H1 (cell line): ENCODE measurements around the gene VAPB. TPM values are rescaled to one million over a fixed set of nuclear protein-coding genes. Genes with fewer than 3 reads are reported as not detected.
A peak's percentile ranks its signal among the peaks of the same experiment; 100 is the strongest.

ENCODE experiments used
- CTCF ChIA-PET: fragments of 300-600 bp; sonication (Branson Sonifier 250); formaldehyde crosslinking; loops from one replicate; lab custom pipeline; 2021; ENCODE audit not compliant: partially characterized antibody; lab: Charles Lee
- POLR2A ChIA-PET: fragments of 300-600 bp; sonication (Branson Sonifier 250); formaldehyde crosslinking; loops from one replicate; lab custom pipeline; 2021; ENCODE audit warnings: inconsistent platforms; ENCODE audit not compliant: partially characterized antibody; lab: Charles Lee
- DNase-seq, 2 experiments: peaks; one replicate each; pipeline versions ENCODE4 v3.0.0 to v3.0.0-alpha.2; 2010 to 2022; ENCODE audit warnings: low spot score in 2 of 2, low read depth in 1 of 2, mixed read lengths in 1 of 2
- FAIRE-seq: peaks from 2 replicates; lab custom pipeline; 2011; peaks lifted over from hg19 to GRCh38; lab: Jason Lieb, UNC
- H2AFZ ChIP-seq: 2 replicates; pipeline ENCODE4 v1.8.1; 2012; ENCODE audit warnings: low read length, inconsistent platforms
- H2AK5ac ChIP-seq: 2 replicates; pipeline ENCODE4 v1.6.1; 2013; ENCODE audit warnings: low read depth, low read length
- H2BK120ac ChIP-seq: replicated peaks from 2 replicates; pipeline ENCODE3; 2013; ENCODE audit warnings: low read depth, low read length, inconsistent platforms
- H2BK12ac ChIP-seq: 2 replicates; pipeline ENCODE4 v1.6.1; 2013; ENCODE audit warnings: low read depth, low read length
- H2BK15ac ChIP-seq: 2 replicates; pipeline ENCODE4 v1.6.1; 2013; ENCODE audit warnings: low read length
- H2BK20ac ChIP-seq: 2 replicates; pipeline ENCODE4 v1.6.1; 2013; ENCODE audit warnings: low read length
- H2BK5ac ChIP-seq: 2 replicates; pipeline ENCODE4 v1.6.1; 2013; ENCODE audit warnings: low read depth, low read length
- H3K14ac ChIP-seq: 2 replicates; pipeline ENCODE4 v1.6.1; 2013; ENCODE audit warnings: inconsistent platforms; ENCODE audit not compliant: insufficient read length
- H3K18ac ChIP-seq: 2 replicates; pipeline ENCODE4 v1.6.1; 2013; ENCODE audit warnings: low read length; ENCODE audit errors: extremely low read depth
- H3K23ac ChIP-seq: 2 replicates; pipeline ENCODE4 v1.6.1; 2013; ENCODE audit warnings: inconsistent platforms; ENCODE audit not compliant: insufficient read length
- H3K23me2 ChIP-seq: 2 replicates; pipeline ENCODE4 v1.6.1; 2013; ENCODE audit warnings: low read depth, low read length
- H3K27ac ChIP-seq: 2 replicates; pipeline ENCODE4 v1.6.1; 2011; ENCODE audit warnings: low read depth, low read length, inconsistent platforms
- H3K27me3 ChIP-seq, 4 experiments: replicated peaks in 1 of 4; 1 replicate in 1 of 4; 2 replicates in 3 of 4; pipeline versions ENCODE4 v1.6.1 to v1.8.1; 2011 to 2013; ENCODE audit warnings: low read length in 3 of 4, mild to moderate bottlenecking in 3 of 4, inconsistent platforms in 2 of 4, mixed read lengths in 2 of 4, moderate library complexity in 1 of 4; ENCODE audit not compliant: control insufficient read depth in 3 of 4, insufficient read depth in 3 of 4; ENCODE audit errors: extremely low read depth in 1 of 4
- H3K36me3 ChIP-seq, 4 experiments: 2 replicates each; pipeline versions ENCODE4 v1.6.1 to v1.8.1; 2011 to 2013; ENCODE audit warnings: mild to moderate bottlenecking in 4 of 4, low read length in 3 of 4, moderate library complexity in 2 of 4, control low read depth in 1 of 4, inconsistent platforms in 1 of 4; ENCODE audit not compliant: insufficient read depth in 4 of 4, control insufficient read depth in 2 of 4
- H3K4ac ChIP-seq: replicated peaks from 2 replicates; pipeline ENCODE3; 2013; ENCODE audit warnings: low read length, low read depth, mixed read lengths, inconsistent platforms; ENCODE audit not compliant: insufficient read length
- H3K4me1 ChIP-seq, 4 experiments: replicated peaks in 1 of 4; 1 replicate in 1 of 4; 2 replicates in 3 of 4; pipeline versions ENCODE4 v1.6.1 to v1.8.1; 2011 to 2013; ENCODE audit warnings: low read length in 3 of 4, inconsistent platforms in 2 of 4, mixed read lengths in 1 of 4; ENCODE audit not compliant: insufficient read depth in 4 of 4, control insufficient read depth in 3 of 4
- H3K4me2 ChIP-seq, 2 experiments: 2 replicates each; pipeline versions ENCODE4 v1.6.1 to v1.8.1; 2011 to 2013; ENCODE audit warnings: low read depth in 2 of 2, low read length in 2 of 2, control low read depth in 1 of 2, inconsistent platforms in 1 of 2, mild to moderate bottlenecking in 1 of 2; ENCODE audit not compliant: insufficient read depth in 1 of 2
- H3K4me3 ChIP-seq, 4 experiments: fragments of 200-600, 300-600 bp in 1 of 4; sonication (generic), shearing (Covaris generic), sonication (Bioruptor Twin) in 1 of 4; 2 replicates each; pipeline versions ENCODE4 v1.5.1 to v1.8.1; 2011 to 2016; ENCODE audit warnings: low read length in 4 of 4, low read depth in 3 of 4, control low read depth in 2 of 4, inconsistent platforms in 2 of 4, mild to moderate bottlenecking in 2 of 4, mixed read lengths in 1 of 4, moderate library complexity in 1 of 4; ENCODE audit not compliant: insufficient read depth in 2 of 4; ENCODE audit errors: extremely low read depth in 1 of 4
- H3K56ac ChIP-seq: replicated peaks from 2 replicates; pipeline ENCODE3; 2013; ENCODE audit warnings: low read depth, mild to moderate bottlenecking, mixed read lengths, low read length, inconsistent platforms; ENCODE audit not compliant: insufficient read length
- H3K79me1 ChIP-seq: 2 replicates; pipeline ENCODE4 v1.6.1; 2013; ENCODE audit warnings: low read depth, low read length, control low read depth
- H3K79me2 ChIP-seq, 2 experiments: 2 replicates each; pipeline versions ENCODE4 v1.6.1 to v1.8.1; 2012 to 2013; ENCODE audit warnings: low read length in 2 of 2, mild to moderate bottlenecking in 2 of 2, inconsistent platforms in 1 of 2; ENCODE audit not compliant: insufficient read depth in 2 of 2, control insufficient read depth in 1 of 2
- H3K9ac ChIP-seq, 4 experiments: replicated peaks in 1 of 4; 1 replicate in 1 of 4; 2 replicates in 3 of 4; pipeline versions ENCODE4 v1.6.1 to v1.8.1; 2011 to 2013; ENCODE audit warnings: low read depth in 3 of 4, low read length in 3 of 4, control low read depth in 2 of 4, mild to moderate bottlenecking in 2 of 4, moderate library complexity in 2 of 4, inconsistent platforms in 1 of 4; ENCODE audit errors: extremely low read depth in 1 of 4
- H3K9me3 ChIP-seq, 2 experiments: 2 replicates each; pipeline versions ENCODE4 v1.6.1 to v1.8.1; 2012 to 2013; ENCODE audit warnings: mild to moderate bottlenecking in 2 of 2, moderate library complexity in 2 of 2, control low read depth in 1 of 2, inconsistent platforms in 1 of 2, low read depth in 1 of 2, low read length in 1 of 2, mixed read lengths in 1 of 2; ENCODE audit not compliant: insufficient read depth in 2 of 2
- H4K20me1 ChIP-seq, 2 experiments: replicated peaks in 1 of 2; 2 replicates each; pipeline versions ENCODE3 to v1.8.1; 2011 to 2013; ENCODE audit warnings: inconsistent platforms in 2 of 2, low read length in 2 of 2, mild to moderate bottlenecking in 1 of 2; ENCODE audit not compliant: insufficient read depth in 2 of 2, control insufficient read depth in 1 of 2
- H4K5ac ChIP-seq: 2 replicates; pipeline ENCODE4 v1.6.1; 2013; ENCODE audit warnings: low read length, low read depth, mixed read lengths, inconsistent platforms; ENCODE audit not compliant: insufficient read length
- H4K8ac ChIP-seq: 2 replicates; pipeline ENCODE4 v1.8.0; 2013; ENCODE audit warnings: mild to moderate bottlenecking, moderate library complexity, low read length, inconsistent platforms; ENCODE audit not compliant: insufficient read depth; ENCODE audit errors: extremely low read depth
- H4K91ac ChIP-seq: replicated peaks from 2 replicates; pipeline ENCODE3; 2013; ENCODE audit warnings: low read length, mixed read lengths, inconsistent platforms; ENCODE audit not compliant: insufficient read length
- GABPA ChIP-seq: IDR thresholded peaks from 2 replicates; pipeline ENCODE4 v1.6.1; 2011; ENCODE audit warnings: mild to moderate bottlenecking, low read length, moderate library complexity, borderline replicate concordance; ENCODE audit not compliant: insufficient read depth
- JUN ChIP-seq: IDR thresholded peaks from 2 replicates; pipeline ENCODE4 v1.6.1; 2011; ENCODE audit warnings: low read depth, mild to moderate bottlenecking, improper control_type of control experiment, low read length
- NRF1 ChIP-seq: IDR thresholded peaks from 2 replicates; pipeline ENCODE4 v1.6.1; 2011; ENCODE audit warnings: mild to moderate bottlenecking, low read depth, low read length, improper control_type of control experiment
- POLR2A ChIP-seq, 2 experiments: IDR thresholded peaks; 1 replicate in 1 of 2; 2 replicates in 1 of 2; pipeline ENCODE4 v1.6.1; 2011; ENCODE audit warnings: low read depth in 2 of 2, low read length in 2 of 2, mild to moderate bottlenecking in 2 of 2; ENCODE audit errors: control extremely low read depth in 1 of 2
- RXRA ChIP-seq: IDR thresholded peaks from 2 replicates; pipeline ENCODE4 v1.6.1; 2011; ENCODE audit warnings: low read depth, mild to moderate bottlenecking, low read length, moderate library complexity; ENCODE audit not compliant: insufficient read depth
- TBP ChIP-seq: IDR thresholded peaks from 2 replicates; pipeline ENCODE4 v1.6.1; 2011; ENCODE audit warnings: low read depth, low read length, improper control_type of control experiment
- TCF12 ChIP-seq: IDR thresholded peaks from 2 replicates; pipeline ENCODE4 v1.6.1; 2011; ENCODE audit warnings: low read depth, mild to moderate bottlenecking, low read length
- YY1 ChIP-seq: IDR thresholded peaks from 2 replicates; pipeline ENCODE4 v1.6.1; 2011; ENCODE audit warnings: low read depth, mild to moderate bottlenecking, low read length
- WGBS, 2 experiments: shearing (Covaris generic) in 1 of 2; methylation state at CpG; one replicate each; pipeline versions ENCODE4 v1.1.6 to v1.1.7; 2013 to 2015; ENCODE audit warnings: low lambda C conversion rate in 2 of 2, mixed read lengths in 2 of 2, inconsistent platforms in 1 of 2, low coverage in 1 of 2, missing lambda C conversion rate in 1 of 2; ENCODE audit not compliant: insufficient replicate concordance in 2 of 2, insufficient coverage in 1 of 2, insufficient read length in 1 of 2; ENCODE audit errors: extremely low coverage in 1 of 2, missing lambda C conversion rate in 1 of 2; 5-methylcytosine and 5-hydroxymethylcytosine counted together
- polyA plus RNA-seq, 7 experiments: library from polyadenylated mRNA; depleted of rRNA in 3 of 7; stranded (reverse) in 5 of 7; unstranded in 2 of 7; fragments of >200 nt in 5 of 7; fragments of 200-250 nt in 2 of 7; gene quantifications; 1 replicate in 5 of 7; 2 replicates in 1 of 7; 4 replicates in 1 of 7; pipeline versions ENCODE4 v1.2.1 to v1.2.3, GENCODE V29; 2011 to 2013; ENCODE audit warnings: missing spikeins in 2 of 7, mixed read lengths in 2 of 7
- total RNA-seq: library from RNA; stranded (reverse); fragmentation: NEBNext Ultra II Directional; extraction: Animal tissue kit (Norgen Biotek cat#: 25700); gene quantifications from 2 replicates; pipeline ENCODE4 v1.2.1, GENCODE V29; 2021
- TF ChIP-seq, protein P1 (sequence below), 3 experiments: IDR thresholded peaks; 1 replicate in 2 of 3; 2 replicates in 1 of 3; pipeline versions ENCODE4 v1.5.1 to v1.6.1; 2011; ENCODE audit warnings: low read length in 3 of 3, mild to moderate bottlenecking in 3 of 3, inconsistent platforms in 2 of 3, low read depth in 1 of 3, moderate library complexity in 1 of 3; ENCODE audit not compliant: insufficient read depth in 1 of 3; ENCODE audit errors: control extremely low read depth in 1 of 3

Gene VAPB
- total and polyA plus RNA-seq, 2 of the 8 experiments (the other 6 are each of a cell fraction or from before 2014, with no cell fraction given), result 24.4 to 62.8 TPM

DNA sequence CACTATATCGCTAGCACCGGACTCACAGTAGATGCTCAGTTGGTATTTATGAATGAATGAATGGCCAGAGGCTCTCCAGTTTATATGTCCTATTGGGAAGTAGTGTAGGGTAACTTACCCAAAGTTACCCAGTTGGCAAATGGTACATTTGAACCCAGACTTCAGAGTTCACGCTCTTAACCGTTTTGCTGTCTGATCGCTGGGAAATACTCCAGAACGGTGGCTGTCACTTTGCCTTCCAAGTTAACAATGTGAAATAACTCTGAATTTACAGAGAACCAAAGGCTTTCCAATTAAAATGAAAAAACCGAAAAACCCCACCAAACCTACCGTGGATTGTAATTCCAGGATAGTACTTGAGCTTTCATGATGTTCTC lies 1.6 kb downstream of the VAPB start:
- Histone ChIP-seq H3K4ac (no peak overlapping the region), H3K18ac (no peak overlapping the region), H2AK5ac (no peak overlapping the region), H3K36me3 (peaks cover 0 to 4% (median 2%) of the 10 kb centered on the region in 4 experiments; a peak in 2 of 8 replicates), H3K56ac (no peak overlapping the region), H4K91ac (no peak overlapping the region), H4K20me1 (peaks cover 1 to 7% of the 10 kb centered on the region in 2 experiments), H3K23ac (no peak overlapping the region), H3K79me2 (peaks cover 24 to 58% of the 10 kb centered on the region in 2 experiments), H3K9ac (no peak overlapping the region; a peak in 1 of 7 replicates), H2AFZ (no peak overlapping the region)
- no peak for DNase-seq
- CTCF ChIA-PET, result interaction anchor here (0.6 to 0.9 kb wide), 3 partner anchors 35 to 153 kb away, joined by 3 to 6 read pairs (median 4); no protein-coding TSS in a partner anchor
- POLR2A ChIA-PET, result interaction anchor here (0.5 to 2.0 kb wide), 6 partner anchors 13 to 295 kb away, joined by 3 to 12 read pairs (median 4); no protein-coding TSS in a partner anchor
- TF ChIP-seq NRF1 (no peak), RXRA (no peak), POLR2A (IDR thresholded peaks at IDR 0.05; ENCODE audit: control extremely low read depth in 1 of 2, low read depth in 2 of 2, low read length in 2 of 2) (no peak), TBP (no peak), YY1 (no peak), TCF12 (no peak), GABPA (no peak), JUN (no peak)
- TF ChIP-seq, protein P1, sequence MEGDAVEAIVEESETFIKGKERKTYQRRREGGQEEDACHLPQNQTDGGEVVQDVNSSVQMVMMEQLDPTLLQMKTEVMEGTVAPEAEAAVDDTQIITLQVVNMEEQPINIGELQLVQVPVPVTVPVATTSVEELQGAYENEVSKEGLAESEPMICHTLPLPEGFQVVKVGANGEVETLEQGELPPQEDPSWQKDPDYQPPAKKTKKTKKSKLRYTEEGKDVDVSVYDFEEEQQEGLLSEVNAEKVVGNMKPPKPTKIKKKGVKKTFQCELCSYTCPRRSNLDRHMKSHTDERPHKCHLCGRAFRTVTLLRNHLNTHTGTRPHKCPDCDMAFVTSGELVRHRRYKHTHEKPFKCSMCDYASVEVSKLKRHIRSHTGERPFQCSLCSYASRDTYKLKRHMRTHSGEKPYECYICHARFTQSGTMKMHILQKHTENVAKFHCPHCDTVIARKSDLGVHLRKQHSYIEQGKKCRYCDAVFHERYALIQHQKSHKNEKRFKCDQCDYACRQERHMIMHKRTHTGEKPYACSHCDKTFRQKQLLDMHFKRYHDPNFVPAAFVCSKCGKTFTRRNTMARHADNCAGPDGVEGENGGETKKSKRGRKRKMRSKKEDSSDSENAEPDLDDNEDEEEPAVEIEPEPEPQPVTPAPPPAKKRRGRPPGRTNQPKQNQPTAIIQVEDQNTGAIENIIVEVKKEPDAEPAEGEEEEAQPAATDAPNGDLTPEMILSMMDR (IDR thresholded peaks at IDR 0.05; ENCODE audit: control extremely low read depth in 1 of 3, insufficient read depth in 1 of 3, low read depth in 1 of 3, low read length in 3 of 3), result no peak
- TF ChIP-seq, all 59 proteins: peak for 0
- Histone ChIP-seq H2BK5ac (no peak overlapping the region), H3K14ac (no peak overlapping the region), H4K8ac (no peak overlapping the region), H3K4me3 (no peak overlapping the region), H2BK12ac (no peak overlapping the region), H2BK15ac (no peak overlapping the region), H3K79me1 (peaks cover 6% of the 10 kb centered on the region), H3K9me3 (no peaks in the 10 kb centered on the region), H3K27ac (no peak overlapping the region), H2BK120ac (no peak overlapping the region), H3K4me1 (peaks cover 5 to 9% (median 6%) of the 10 kb centered on the region in 4 experiments; a peak in 6 of 7 replicates), H3K27me3 (no peaks in the 10 kb centered on the region), H2BK20ac (no peak overlapping the region), H3K23me2 (peaks cover 4% of the 10 kb centered on the region), H3K4me2 (peak overlapping the region; percentile 75 to 96; a peak in 2 of 4 replicates), H4K5ac (no peak overlapping the region)
- FAIRE-seq, result no peak
- 93% methylated on average over 8 of the region's 8 CpGs; no CpG with 5 or more reads in 1 of the 2 experiments for WGBS, 2 experiments
